ENCODE data around the gene OMP.

OMP gene

GRCh38 chr11:77069969-77070582, 32.6 kb upstream of the OMP start:
- DNase-seq, result no peak

- DNase-seq, result no peak
Measured at GRCh38 chr11:77071077-77071476, 31.6 kb upstream of the OMP start.

- DNase-seq, result no peak
Measured at GRCh38 chr11:77071671-77072605, 30.7 kb upstream of the OMP start.

- no peak for DNase-seq
Measured at GRCh38 chr11:77072851-77073327, 29.8 kb upstream of the OMP start.

GRCh38 chr11:77073328-77074001, 29.2 kb upstream of the OMP start:
- no peak for DNase-seq

GRCh38 chr11:77074205-77074604, 28.4 kb upstream of the OMP start:
- no peak for DNase-seq

- DNase-seq, result no peak
Measured at GRCh38 chr11:77074626-77075221, 27.9 kb upstream of the OMP start.

GRCh38 chr11:77075425-77075905, 27.2 kb upstream of the OMP start:
- no peak for DNase-seq

- no peak for DNase-seq
Measured at GRCh38 chr11:77079666-77080065, 23.0 kb upstream of the OMP start.

- no peak for DNase-seq
Measured at GRCh38 chr11:77080643-77081210, 21.9 kb upstream of the OMP start.

GRCh38 chr11:77081381-77081851, 21.2 kb upstream of the OMP start:
- DNase-seq, result no peak

- no peak for DNase-seq
Measured at GRCh38 chr11:77081976-77082836, 20.4 kb upstream of the OMP start.

- peak in 2 of 4 experiments; percentile 8 to 14 for DNase-seq
Measured at GRCh38 chr11:77082838-77083565, 19.6 kb upstream of the OMP start.

GRCh38 chr11:77083566-77084245, 18.9 kb upstream of the OMP start:
- no peak for DNase-seq

GRCh38 chr11:77084581-77085191, 18.0 kb upstream of the OMP start:
- DNase-seq, result no peak

- DNase-seq, result no peak
Measured at GRCh38 chr11:77085652-77086051, 17.0 kb upstream of the OMP start.

GRCh38 chr11:77086521-77087472, 15.8 kb upstream of the OMP start:
- DNase-seq, result no peak

- no peak for DNase-seq
Measured at GRCh38 chr11:77087723-77088225, 14.9 kb upstream of the OMP start.
